Lower lobe of right lung (tissue), 2 donors: ENCODE measurements around the gene ADAMTS4. TPM values are rescaled to one million over a fixed set of nuclear protein-coding genes. Genes with fewer than 3 reads are reported as not detected.
A peak's percentile ranks its signal among the peaks of the same experiment; 100 is the strongest.

Source experiments
- ATAC-seq, 2 donors: fragments of 200-7000 bp; cut with Tn5 transposase; one replicate each; pipeline ENCODE4 v1.9.1; 2020 to 2022; ENCODE audit warnings: mild to moderate bottlenecking in 2 of 2, moderate library complexity in 2 of 2
- DNase-seq: peaks from one replicate; pipeline ENCODE4 v3.0.0-alpha.2; 2020
- H3K27ac ChIP-seq: fragments of 200-600 bp; one replicate; pipeline ENCODE4 v1.8.0; 2022
- H3K27me3 ChIP-seq: fragments of 200-600 bp; one replicate; pipeline ENCODE4 v1.8.0; 2022; ENCODE audit warnings: low read depth
- H3K36me3 ChIP-seq: fragments of 200-600 bp; one replicate; pipeline ENCODE4 v1.8.0; 2022; ENCODE audit warnings: mild to moderate bottlenecking
- H3K4me1 ChIP-seq: fragments of 200-600 bp; one replicate; pipeline ENCODE4 v1.8.0; 2022
- H3K4me3 ChIP-seq: fragments of 200-600 bp; one replicate; pipeline ENCODE4 v1.8.0; 2022; ENCODE audit warnings: mild to moderate bottlenecking
- H3K9me3 ChIP-seq: fragments of 200-600 bp; one replicate; pipeline ENCODE4 v1.8.0; 2022
- CTCF ChIP-seq: fragments of 200-600 bp; IDR thresholded peaks from one replicate; pipeline ENCODE4 v1.8.0; 2022; ENCODE audit warnings: antibody characterized with exemption, mild to moderate bottlenecking
- intact Hi-C: fragments of 100-400 bp; cut with DNase I; formaldehyde crosslinking; loops from one replicate; pipeline ENCODE4 v1.11.0; 2022
- total RNA-seq: library from RNA; stranded (reverse); fragmentation: NEBNext Ultra II Directional; extraction: Animal tissue kit (Norgen Biotek cat#: 25700); gene quantifications from one replicate; pipeline ENCODE4 v1.2.1, GENCODE V29; 2021
- donor health status: DM: no; HTN: yes; CAD: no; lungs with severe emphysema.

ADAMTS4 gene
- total RNA-seq, 1 donor from 2014 or later: 1.4 TPM

GRCh38 chr1:161196521-161197451 is 2.1 kb downstream of the ADAMTS4 start:
- peaks cover 90% of the 10 kb centered on the region for H3K4me1 ChIP-seq
- DNase-seq: no peak
- no peak for TF ChIP-seq CTCF
- H3K36me3 ChIP-seq: peaks cover 2% of the 10 kb centered on the region
- intact Hi-C loops: no loop called here
- peak overlapping the region; percentile 53 for H3K27ac ChIP-seq
- ATAC-seq: no peak
- H3K27me3 ChIP-seq: no peaks in the 10 kb centered on the region
- no peaks in the 10 kb centered on the region for H3K9me3 ChIP-seq
- H3K4me3 ChIP-seq: peak overlapping the region; percentile 40

GRCh38 chr1:161196111-161196510 is 2.7 kb downstream of the ADAMTS4 start:
- Histone ChIP-seq H3K4me3 (peak overlapping the region; percentile 40), H3K27ac (no peak overlapping the region), H3K27me3 (no peaks in the 10 kb centered on the region), H3K36me3 (peaks cover 7% of the 10 kb centered on the region), H3K4me1 (peaks cover 83% of the 10 kb centered on the region), H3K9me3 (no peaks in the 10 kb centered on the region)
- no peak for TF ChIP-seq CTCF
- DNase-seq: no peak
- ATAC-seq: no peak
- intact Hi-C loops: no loop called here

- Histone ChIP-seq H3K4me3 (no peak overlapping the region), H3K4me1 (peaks cover 74% of the 10 kb centered on the region), H3K27ac (no peak overlapping the region), H3K36me3 (peaks cover 7% of the 10 kb centered on the region), H3K27me3 (no peaks in the 10 kb centered on the region), H3K9me3 (no peaks in the 10 kb centered on the region)
- no peak for TF ChIP-seq CTCF
- ATAC-seq: no peak
- intact Hi-C loops: no loop called here
- no peak for DNase-seq
These were observed 3.7 kb downstream of the ADAMTS4 start for GRCh38 chr1:161195171-161195570.

GRCh38 chr1:161193561-161194235 is 5.2 kb downstream of the ADAMTS4 start:
- Histone ChIP-seq H3K4me1 (peaks cover 59% of the 10 kb centered on the region), H3K27ac (no peak overlapping the region), H3K9me3 (no peaks in the 10 kb centered on the region), H3K36me3 (peaks cover 7% of the 10 kb centered on the region), H3K27me3 (no peaks in the 10 kb centered on the region), H3K4me3 (no peak overlapping the region)
- intact Hi-C loops: no loop called here
- ATAC-seq (peak in 1 of 2 donors; percentile 2), DNase-seq (no peak)
- TF ChIP-seq CTCF: peak; percentile 12

- no peak overlapping the region for H3K4me3 ChIP-seq
These were observed 6.1 kb downstream of the ADAMTS4 start for GRCh38 chr1:161192476-161193465.

More at GRCh38 chr1:161192476-161193465, 6.1 kb downstream of the ADAMTS4 start:
- ATAC-seq (peak; percentile 77 to 78), DNase-seq (no peak)
- H3K27me3 ChIP-seq: no peaks in the 10 kb centered on the region
- no peaks in the 10 kb centered on the region for H3K9me3 ChIP-seq
- peaks cover 50% of the 10 kb centered on the region for H3K4me1 ChIP-seq
- intact Hi-C loops: no loop called here
- TF ChIP-seq CTCF: peak; percentile 93
- H3K27ac ChIP-seq: no peak overlapping the region
- peaks cover 7% of the 10 kb centered on the region for H3K36me3 ChIP-seq
